HuH-7 (cell line): ENCODE results near the gene ADCY5.

ENCODE experiments used
- DNase-seq: peaks from one replicate; pipeline ENCODE4 v3.0.0; 2011; ENCODE audit warnings: low spot score

ADCY5 gene

DNA sequence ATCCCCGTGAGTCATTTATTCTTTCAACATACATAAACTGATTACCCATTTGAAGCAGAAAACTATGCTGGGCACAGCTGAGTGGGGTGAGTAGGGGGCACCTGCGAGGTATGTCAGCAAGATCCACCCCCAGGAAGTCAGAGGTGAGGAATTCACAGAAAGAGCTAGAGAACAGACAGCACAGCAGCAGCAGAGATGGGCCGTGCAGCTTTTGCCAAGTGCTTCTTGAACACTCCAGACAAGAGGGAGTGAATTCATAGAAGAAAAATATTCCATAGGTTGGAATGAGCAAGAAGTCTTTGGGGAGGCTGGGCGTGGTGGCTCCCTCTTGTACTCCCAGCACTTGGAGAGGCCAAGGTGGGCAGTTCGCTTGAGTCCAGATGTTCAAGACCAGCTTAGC is 9.4 kb upstream of the ADCY5 start:
- no peak for DNase-seq

DNA sequence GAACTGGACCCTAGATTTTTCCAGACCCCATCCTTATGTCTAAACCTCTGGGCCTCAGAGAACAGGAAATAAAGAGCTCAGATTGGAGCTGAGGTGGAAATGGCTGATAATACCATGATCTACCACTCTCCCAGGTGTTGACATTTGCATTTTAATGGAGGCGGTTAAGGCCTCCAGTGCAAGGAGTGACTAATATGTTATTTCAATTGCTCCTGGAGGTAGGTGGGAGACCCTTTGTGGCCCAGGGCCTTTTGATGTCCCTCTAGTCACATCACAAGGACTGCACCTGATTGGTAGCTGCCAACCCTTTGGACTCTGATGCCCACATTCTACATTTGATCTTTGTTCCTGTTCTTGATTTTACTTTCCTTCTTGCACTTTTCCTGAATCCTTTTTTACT is 9.0 kb upstream of the ADCY5 start:
- no peak for DNase-seq

DNA sequence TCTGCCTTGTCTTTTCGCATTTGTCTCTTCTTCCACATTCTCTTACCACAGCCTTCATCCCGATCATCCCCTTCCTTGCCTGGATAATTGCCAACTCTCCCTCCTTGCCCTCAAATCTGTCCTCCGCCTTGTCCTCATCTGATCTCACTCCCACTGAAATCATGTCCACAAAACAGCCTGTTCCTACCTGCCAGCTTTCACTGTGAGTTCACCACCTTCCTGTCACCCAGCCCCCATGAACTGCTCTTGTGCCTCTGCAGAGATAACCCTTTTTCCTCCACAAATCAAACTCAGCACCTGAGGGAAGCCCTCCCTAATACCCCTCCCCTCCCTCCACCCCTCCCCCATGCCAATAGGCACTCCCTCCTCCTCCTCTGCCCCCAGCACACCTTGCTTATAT is 4.8 kb upstream of the ADCY5 start:
- no peak for DNase-seq

DNA sequence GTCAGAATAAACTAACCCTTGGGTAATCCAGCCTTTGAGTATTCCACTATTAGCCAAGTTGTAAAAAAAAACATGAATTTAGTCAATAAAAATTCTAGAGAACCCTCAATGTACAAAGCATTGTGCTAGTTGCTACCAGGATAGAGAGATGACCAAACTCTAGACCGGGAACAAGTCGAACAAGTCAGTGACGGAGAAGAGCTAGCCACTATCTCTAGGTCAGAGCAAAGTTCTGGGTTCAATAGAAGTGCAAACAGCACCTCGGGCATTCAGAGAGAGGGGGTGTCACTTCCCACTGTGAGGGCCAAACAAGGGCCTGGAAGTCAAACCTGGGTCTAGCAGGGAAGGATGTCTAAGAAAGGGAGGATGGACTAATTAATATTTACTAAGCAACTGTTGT is 2.3 kb upstream of the ADCY5 start:
- no peak for DNase-seq

DNA sequence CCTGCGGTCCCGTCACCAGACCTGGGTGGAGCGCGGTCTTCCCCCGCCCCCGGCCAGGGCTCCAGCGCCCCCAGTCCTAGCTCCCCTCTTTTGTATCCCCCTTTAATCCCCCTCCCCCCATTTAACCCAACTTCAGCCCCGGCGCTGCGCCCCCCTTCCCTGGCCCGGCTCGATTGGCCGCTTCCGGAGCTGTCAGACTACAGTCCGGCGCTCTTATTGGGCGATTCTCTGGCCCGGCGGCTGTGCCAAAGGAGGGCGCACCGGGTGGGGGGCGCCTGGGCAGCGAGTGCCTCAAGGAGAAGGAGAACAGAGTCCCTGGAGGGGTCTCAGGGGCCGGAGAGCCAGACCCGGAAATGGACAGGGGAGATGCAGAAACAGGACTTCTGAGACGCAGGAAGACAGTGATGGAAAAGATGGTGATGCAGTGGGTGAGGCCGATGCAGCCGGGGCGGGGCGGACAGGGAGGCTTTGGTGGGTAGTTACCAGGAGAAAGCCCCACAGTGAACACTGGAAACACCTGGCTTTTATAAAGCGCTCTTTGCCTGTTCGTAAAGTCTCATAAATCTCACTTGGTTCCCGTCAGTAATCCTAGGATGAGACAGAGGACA is 1.2 kb upstream of the ADCY5 start:
- no peak for DNase-seq

DNA sequence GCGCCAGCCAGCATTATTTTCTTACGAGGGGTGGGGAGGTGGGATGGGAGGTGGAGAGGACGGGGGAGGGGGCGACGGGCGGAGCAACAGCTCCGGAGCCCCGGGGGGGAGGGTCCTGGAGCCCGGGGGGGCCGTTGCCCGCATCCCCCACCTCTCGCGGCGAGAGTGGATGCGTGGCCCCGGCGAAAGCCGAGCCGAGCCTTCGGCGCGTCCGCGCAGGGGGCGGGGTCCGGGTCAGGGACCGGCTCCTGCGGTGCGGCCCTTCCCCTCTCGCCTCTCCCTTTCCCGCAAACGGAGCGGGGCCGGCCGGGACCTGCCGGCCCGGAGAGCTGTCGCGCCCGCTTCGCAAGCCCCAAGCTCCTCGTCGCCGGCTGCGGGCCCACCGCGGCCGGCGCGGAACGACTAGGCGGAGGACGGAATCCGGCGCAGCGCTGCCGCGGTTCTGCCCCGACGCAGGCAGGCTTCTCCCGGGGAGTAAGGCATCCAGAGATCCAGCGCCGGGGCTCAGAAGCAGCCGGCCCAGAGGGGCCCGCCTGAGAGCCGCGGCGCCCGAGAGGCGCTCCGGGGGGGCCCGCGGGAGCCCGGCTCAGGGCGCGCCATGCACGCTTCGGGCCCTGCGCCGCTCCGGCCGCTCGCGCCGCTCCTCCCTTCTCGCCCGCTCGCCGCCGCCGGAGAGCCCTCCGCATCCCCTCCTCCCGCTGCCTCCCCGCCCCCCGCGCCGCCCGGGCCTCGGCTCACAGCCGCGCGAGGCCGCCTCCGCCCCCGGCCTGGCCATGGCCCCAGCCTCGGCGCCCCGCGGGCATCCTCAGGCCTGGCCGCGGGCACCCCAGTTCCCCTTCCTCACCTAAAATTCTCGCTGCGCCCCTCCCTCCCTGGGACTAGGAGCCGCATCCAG is 459 bp upstream of the ADCY5 start:
- peak; percentile 62 for DNase-seq

DNA sequence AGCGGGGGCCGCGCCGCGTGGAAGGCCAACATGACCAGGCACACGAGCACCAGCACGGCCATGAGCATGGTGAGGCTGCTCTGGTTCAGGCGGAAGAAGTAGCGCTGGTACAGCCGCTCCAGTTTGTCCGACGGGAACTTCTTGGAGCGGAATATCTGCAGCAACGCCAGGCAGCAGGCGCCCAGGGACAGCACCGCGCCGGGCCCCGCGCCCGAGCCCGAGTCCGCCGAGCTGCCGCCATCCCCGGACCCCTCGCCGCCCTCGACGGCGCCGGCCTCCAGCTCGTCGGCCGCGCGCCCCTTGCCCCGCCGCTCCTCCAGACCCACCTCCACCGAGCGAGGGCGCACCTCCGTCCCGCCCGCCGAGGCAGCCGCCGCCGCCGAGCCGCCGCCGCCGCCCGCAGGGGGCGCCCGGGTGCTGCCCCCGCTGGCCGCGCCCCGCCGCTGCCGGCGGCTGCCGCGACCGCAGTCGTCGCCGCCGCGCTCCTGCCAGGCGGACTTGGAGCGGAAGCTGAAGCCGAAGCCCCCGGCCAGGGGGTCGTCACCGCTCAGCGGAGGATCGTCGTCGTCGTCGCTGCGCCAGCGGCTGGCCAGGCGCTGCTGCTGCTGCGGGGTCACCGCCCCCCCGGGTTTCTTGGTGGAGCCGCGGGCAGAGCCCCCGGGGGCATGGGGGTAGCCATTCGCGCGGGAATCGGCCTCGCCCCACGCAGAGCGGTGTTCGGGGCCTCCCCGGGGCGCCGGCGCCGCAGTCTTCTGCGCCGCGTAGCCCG is 957 bp downstream of the ADCY5 start:
- DNase-seq, result peak; percentile 63

DNA sequence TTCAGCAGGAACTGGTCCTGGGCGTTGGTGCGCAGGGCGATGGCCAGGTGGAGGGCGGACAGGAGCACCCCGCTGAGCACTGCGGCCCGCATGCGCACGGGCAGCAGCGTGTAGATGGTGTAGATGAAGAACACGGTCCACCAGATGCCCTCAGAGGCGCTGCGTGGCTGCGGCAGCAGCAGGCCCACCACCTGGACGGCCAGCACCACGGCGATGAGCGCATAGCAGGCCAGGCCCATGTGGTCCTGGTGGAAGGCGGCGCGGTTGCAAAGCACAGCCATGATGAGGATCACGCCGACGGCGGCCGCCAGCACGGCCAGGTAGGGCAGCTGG is 1.5 kb downstream of the ADCY5 start:
- no peak for DNase-seq

DNA sequence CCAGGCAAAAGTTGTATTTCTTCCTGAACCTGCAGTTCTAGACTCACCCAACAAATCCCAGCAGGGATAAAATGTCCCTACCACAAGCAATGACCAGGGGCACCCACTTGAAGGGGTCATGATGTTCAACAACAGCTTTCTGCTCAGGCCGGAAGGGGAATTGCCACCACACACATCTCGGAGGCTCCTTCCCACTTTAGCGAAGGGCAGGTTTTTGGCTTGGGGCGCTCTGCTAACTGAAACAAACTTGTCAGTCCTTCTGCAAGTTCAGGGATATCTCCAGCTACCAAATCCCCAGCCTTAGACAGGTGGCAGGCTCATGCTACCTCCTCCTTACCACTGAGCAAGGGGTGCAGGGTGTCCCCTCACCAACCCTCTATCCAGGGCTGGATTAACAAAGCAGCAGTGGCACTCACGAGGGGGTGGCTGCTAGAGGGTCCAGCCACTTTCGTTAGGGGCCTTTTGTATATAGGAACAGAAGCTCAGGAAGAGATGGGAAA is 2.2 kb downstream of the ADCY5 start:
- no peak for DNase-seq

DNA sequence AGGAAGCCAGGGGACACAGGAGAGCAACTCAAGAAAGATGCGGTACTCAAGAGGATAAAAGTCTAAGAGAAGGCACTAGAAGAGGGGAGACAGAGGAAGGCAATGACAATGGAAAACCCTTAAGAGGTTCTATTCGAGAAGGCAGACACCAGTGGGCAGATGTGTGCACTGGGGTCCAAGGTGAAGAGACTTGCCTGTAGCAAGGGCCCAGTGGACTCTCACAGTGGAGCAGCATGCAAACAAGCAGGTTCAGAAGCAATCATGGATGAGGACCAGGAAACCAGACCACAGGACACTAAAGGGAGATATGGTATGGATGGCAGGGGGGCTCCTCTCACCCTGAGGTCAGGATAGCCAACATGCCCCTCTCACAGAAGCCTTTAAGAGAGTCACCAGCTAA is 2.7 kb downstream of the ADCY5 start:
- no peak for DNase-seq

DNA sequence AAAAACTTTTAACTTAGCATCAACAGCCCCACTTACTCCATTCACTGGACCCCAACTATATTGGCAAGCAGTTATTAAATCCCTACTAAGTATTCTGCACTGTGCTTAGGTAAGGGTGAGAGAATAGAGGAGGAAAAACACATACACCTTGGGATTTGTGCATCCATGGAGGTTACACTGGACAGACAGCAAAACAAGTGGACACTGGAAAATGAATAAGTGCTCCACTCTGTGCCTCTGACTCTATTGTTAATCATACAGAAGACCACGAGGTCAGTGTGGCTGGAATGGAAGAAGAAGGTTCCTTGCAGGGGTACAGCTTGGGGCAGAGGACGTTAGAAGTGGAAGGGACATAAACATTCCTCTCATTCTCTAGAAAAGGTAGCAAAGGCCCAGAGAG is 3.2 kb downstream of the ADCY5 start:
- no peak for DNase-seq

DNA sequence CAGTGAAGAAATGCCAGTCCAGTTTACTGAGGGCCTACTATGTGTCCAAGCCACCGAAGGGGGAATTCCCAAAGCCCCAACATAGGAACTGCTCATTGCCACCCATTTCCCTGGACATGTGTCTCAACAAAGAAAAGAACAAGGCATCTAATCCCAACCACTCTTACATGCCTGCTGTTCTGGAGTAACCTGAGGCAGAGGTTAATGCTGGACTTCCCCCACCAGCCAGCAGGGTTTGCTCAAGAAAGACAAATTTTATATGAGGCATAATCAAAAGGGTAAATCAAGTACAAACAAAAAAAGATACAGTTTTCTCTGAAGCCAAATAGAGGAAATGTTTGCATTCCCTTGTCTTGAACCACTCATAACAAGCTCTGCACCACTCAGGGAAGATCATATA is 4.1 kb downstream of the ADCY5 start:
- DNase-seq, result no peak

DNA sequence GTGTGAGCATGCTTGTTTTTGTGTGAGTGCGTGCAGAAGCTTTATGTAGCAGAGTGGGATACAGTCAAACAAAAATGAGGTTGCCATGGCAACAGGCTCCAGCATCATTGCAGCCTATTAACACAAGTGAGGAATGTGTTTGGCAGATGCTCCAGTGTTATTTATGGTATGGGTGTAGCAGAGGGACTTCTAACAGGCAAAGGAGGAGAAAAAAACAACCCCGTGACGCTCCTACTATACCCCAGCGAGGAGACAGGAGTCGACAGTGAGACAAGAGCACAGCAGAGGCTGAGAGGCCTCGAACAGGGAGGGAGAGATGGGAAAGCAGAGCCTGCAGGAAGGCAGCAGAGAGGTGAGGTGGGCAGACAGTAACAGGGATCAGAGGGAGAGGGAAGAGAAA is 4.9 kb downstream of the ADCY5 start:
- DNase-seq, result no peak

DNA sequence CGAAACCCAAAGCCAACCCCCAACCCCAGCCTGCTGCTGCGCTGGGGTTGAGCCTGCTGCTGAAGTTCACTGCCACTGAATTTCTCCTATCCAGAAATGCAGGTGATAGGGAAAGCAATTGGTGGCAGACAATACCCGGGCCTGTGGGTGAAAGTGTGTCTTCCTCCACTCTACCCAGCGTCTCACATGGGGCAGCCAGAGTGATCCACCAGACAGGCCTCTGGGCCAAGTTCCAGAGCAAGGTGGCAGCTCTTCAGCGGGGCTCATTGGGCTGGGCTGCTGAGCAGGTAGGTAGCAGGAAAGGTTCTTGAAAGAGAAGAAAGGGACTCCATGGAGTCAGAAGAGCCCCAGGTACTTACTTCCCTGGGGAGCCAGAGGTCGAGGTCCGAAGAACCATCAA is 6.0 kb downstream of the ADCY5 start:
- DNase-seq, result no peak

DNA sequence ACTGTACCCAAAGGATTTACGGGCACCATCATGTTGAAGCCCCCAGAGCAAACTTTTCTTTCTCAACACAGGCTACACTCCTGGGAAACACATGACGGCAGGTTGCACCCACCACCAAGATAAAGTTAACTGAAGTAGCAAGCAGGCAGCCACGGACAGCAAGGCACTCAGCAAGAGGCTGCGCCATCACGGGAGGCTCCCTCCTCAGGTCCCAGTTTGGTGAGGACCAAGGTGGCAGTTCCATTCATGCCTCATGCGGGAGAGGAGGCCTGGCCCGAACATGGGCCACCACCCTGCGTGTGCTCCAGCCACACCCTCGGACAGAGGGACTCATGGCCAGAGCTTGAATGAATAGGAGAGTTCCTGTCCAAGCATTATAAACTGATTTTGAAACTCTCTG is 6.8 kb downstream of the ADCY5 start:
- no peak for DNase-seq

DNA sequence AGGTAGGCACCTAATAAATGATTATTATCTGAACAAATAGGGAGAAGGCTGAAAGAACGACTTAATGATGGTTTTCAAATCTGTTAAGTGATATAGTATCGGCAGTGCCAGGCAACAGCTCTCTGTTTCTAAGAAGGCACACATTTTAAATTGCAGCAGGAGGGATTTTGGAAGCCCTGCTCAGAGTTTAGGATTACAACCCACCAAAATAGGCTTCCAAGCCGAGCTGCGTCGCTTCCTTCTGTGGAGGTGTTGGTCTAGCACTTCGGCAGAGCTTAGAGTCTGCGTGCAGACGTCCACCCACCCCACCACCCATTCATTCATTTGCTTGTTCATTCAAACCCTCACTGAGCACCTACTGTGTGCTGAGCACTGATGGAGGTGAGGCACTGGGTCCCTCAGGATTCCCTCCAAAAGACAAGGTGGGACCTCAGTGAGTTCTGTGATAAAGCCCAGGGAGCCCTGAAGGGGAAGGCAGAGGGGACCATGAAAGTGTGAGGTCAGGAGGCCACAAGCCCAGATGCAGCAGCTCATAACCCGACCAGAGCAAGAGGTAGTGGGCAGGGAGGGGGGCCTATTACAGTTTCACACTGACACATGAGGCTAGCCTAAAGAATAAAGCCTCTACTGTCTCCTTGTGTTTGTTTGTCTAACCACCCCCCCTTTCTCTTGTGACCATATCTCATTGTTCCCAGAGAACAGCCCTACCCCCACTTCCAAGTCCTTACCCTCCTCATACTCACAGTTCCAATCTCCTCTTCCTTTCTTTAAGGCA is 8.9 kb downstream of the ADCY5 start:
- DNase-seq, result no peak

DNA sequence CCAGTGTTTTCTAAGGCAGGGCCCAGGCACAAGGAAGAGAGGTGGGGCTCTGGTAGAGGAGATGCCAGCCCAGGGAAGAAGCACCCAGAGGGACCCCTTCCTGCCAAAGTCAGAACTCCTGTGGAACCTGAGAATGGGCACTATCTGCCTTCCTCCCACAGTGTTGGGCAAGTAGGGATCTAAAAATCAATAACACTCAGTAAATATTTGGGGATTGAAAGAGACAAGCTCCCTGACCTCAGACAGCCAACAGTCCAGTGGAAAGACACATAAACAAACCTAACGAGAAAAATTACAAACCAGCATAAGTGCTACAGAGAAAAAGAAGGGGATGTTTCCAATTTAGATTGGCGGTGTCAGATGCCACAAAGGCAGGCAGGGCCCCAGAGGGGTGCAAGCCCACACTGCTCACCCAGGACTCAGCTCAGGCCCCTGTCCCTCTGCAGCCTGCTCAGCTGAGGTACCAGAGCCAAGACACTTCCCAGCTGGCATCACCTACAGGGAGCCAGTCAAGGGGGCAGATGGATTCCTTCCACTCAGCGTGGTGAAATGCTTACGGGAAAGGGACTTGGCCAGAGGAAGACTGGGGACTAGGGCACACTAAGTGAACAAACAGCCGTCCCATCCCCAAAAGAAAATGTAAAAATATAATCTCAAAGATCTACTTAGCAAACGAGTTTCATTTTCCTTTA is 15.9 kb downstream of the ADCY5 start:
- DNase-seq, result no peak

DNA sequence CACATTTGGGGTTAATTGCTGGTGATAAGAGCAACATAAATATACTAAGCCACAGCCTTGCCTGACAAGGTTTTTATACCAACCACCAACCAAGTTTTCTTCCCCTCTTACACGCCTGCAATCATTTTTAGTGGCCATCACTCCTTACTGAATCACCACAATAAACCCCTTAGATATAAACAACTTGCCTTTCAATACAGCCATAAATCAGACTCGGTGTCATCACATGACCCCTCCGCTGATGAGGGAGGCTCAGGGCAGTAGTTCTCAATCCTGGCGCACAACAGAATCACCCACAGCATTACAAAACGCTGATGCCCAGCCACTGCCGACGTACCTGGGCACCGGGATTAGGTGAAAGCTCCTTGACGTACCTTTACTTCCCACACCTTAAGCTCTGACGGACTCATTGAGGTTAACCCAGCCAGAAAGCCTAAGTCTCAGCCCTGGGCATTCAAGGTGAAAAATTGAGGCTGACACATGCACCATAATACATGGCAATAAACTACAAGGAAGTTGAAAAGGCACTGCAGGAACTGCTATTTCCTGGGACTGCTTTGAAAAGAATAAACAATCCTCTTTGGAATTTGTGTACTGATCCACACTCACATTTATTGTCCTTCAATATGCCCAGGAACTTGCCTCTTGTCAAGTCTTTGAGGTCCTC is 17.1 kb downstream of the ADCY5 start:
- DNase-seq, result no peak

DNA sequence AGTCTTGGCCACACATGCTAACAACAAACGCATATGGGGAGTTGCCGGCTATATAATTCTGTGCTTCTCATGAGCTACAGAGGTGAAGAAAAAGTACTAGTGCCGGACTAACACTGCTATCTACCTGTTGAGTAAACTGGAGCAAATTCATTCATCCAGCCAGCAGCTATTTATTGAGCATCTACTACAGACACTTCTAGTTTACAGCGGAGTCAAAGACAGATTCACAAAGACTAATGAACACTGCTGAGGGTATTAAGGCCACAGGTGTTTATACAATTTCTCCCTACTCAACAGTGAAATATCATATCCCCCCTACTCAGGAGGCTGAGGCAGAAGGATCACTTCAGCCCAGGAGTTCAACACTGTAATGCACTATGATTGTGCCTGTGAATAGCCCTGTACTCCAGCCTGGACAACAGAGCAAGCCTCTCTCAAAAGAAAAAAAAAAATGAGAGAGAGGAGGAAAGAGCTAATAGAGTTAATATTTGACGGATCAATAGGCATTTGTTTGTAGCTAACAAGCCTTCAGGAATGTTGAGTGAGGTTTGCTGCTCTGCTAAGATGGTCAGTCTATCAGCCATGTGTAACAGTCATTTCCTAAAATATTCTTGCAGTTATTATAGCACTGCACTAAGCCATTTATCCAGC is 17.8 kb downstream of the ADCY5 start:
- DNase-seq, result no peak

DNA sequence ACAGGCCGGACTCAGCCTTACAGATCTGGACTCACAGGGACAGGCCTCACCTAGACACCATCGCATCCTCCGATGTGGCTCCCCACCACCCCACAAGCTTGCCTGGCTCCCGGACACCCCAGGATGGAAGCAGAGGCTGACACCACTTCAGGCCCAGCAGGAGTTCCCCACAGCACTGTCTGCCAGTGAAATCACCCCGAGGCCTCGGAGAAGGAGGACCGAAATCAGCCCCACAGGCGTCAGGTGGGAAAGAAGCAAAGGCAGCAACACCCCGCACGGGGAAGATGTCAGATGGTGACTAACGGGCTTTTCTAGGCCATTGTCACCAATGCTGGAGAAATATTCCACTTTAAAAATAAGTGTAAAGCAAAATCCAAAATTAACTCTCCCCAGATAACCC is 18.6 kb downstream of the ADCY5 start:
- no peak for DNase-seq
